Erythroblast (primary cell): ENCODE data around the gene RBM44.

Experiments
- GATA1 ChIP-seq: IDR thresholded peaks from 2 replicates; pipeline ENCODE4 v1.6.1; 2011; ENCODE audit warnings: low read depth, mild to moderate bottlenecking, control low read depth, low read length, moderate library complexity
- POLR2A ChIP-seq: IDR thresholded peaks from 2 replicates; pipeline ENCODE4 v1.6.1; 2011; ENCODE audit warnings: mild to moderate bottlenecking, low read length

DNA sequence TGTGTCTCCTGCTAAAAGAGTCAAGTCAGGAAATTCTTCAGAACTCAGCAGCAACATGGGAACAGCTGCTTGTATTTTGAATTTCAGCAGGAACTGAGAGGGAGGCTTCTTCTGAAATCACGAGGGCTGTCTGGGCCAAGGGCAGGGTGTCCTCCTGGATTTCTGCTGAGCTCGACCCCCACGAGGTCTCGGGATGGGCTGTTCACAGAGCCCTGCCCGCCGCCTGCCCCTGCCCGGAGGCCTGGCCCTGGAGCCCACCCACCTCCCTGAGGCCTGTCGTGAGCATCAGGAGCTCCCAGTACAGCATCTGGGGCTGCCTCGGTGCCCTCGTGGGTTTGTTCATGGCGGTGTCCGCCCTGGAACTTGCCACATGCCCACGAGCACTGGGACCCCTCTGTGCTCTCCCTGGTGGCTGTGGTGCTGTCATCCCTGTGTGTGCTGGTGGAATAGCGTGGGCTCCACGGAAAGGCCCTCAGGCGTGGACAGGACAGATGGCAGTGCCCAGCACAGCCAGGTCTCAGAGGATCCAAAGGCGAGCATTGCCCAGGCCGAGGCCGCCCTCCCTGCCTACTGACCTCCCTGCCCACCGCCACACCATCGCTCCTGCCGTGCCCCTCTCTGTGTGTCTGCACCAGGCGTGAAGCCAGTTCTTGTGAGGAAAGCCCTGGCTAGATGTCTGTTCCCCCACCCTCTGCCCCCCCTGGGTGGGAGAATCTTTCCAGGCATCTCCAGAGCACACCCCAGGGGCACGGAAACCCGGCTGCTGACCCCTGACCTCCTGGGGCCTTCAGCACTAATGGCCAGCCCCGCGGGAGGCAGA is 86.7 kb downstream of the RBM44 start:
- TF ChIP-seq POLR2A, result no peak
- no peak for TF ChIP-seq GATA1
